Liver (tissue), 3 donors: ENCODE measurements around the gene DNAJC4.

Experiments
- CTCF ChIP-seq: fragments of 150-350 bp; IDR thresholded peaks from 2 replicates; pipeline ENCODE4 v1.5.1; 2017; ENCODE audit warnings: improper control_type of control experiment, low read depth, low read length; ENCODE audit not compliant: missing input control
- FOXA1 ChIP-seq: IDR thresholded peaks from 2 replicates; pipeline ENCODE4 v1.6.1; 2016; ENCODE audit warnings: antibody characterized with exemption
- HNF4A ChIP-seq, 2 donors: conservative IDR thresholded peaks; 2 replicates each; pipeline ENCODE4 v1.6.1; 2016; ENCODE audit warnings: antibody characterized with exemption in 2 of 2, mild to moderate bottlenecking in 2 of 2
- MAX ChIP-seq: IDR thresholded peaks from 2 replicates; pipeline ENCODE4 v1.6.1; 2016; ENCODE audit warnings: antibody characterized with exemption
- NR2F2 ChIP-seq: IDR thresholded peaks from 2 replicates; pipeline ENCODE4 v1.6.1; 2016; ENCODE audit warnings: antibody characterized with exemption
- RAD21 ChIP-seq, 2 donors: IDR thresholded peaks; 2 replicates each; pipeline ENCODE4 v1.6.1; 2016; ENCODE audit warnings: antibody characterized with exemption in 2 of 2, mild to moderate bottlenecking in 2 of 2
- RXRA ChIP-seq, 2 donors: IDR thresholded peaks; 2 replicates each; pipeline ENCODE4 v1.6.1; 2017 to 2018; ENCODE audit warnings: antibody characterized with exemption in 2 of 2, mild to moderate bottlenecking in 1 of 2
- TAF1 ChIP-seq: conservative IDR thresholded peaks from 2 replicates; pipeline ENCODE4 v1.6.1; 2016; ENCODE audit warnings: antibody characterized with exemption, mild to moderate bottlenecking
- YY1 ChIP-seq: IDR thresholded peaks from 2 replicates; pipeline ENCODE4 v1.6.1; 2016; ENCODE audit warnings: antibody characterized with exemption, mild to moderate bottlenecking
- donor health status: healthy.
- donor health status: healthy.

- TF ChIP-seq CTCF (no peak), TAF1 (no peak), YY1 (no peak), HNF4A (conservative IDR thresholded peaks at IDR 0.05) (no peak), MAX (no peak), RAD21 (IDR thresholded peaks at IDR 0.05) (no peak), NR2F2 (no peak), FOXA1 (no peak), RXRA (IDR thresholded peaks at IDR 0.05) (no peak)
Measured at GRCh38 chr11:64250415-64251015, 20.2 kb downstream of the DNAJC4 start.
